ENCODE measurements around the gene MAN2C1. TPM values are rescaled to one million over a fixed set of nuclear protein-coding genes. Genes with fewer than 3 reads are reported as not detected.

The MAN2C1 gene
- total RNA-seq, 1 donor from 2014 or later: 200 TPM

DNA sequence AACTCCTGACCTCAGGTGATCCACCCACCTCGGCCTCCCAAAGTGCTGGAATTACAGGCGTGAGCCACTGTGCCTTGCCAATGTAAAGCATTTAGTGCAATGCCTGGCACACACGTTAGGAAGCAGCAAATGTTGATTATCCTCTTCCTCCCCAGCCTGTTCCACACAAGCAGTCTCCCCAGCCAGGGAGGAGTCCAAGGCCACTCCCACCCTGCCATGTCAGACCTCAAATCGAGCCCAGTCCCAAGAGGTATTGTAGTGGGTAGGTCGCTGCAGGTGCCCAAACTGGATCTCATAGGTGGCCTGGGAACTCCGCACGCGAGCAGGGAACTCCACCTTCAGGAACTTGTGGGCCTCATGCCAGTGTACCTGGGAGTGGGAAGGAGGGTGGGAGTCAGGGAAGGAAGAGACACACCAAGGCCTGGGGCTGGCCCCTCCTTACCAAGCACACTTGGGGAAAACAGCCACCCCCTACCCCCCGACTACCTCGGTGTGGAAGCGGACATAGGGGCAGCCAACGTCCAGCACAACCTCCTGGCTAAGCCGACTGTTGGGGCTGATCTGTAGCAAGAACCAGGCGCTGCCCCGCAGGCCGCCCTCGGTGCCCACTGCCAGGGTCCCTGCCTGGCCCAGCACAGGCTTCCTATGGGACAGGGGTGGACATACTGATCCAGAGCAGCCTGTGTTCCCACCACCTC is 10.3 kb downstream of the MAN2C1 start:
- H3K27ac Mint-ChIP-seq: no peak overlapping the region
- H3K36me3 Mint-ChIP-seq (ENCODE audit: insufficient read depth): peaks cover 1% of the 10 kb centered on the region
- no peak for TF ChIP-seq CTCF (IDR thresholded peaks at IDR 0.05; ENCODE audit: unreplicated experiment)
- no peaks in the 10 kb centered on the region for H3K4me1 Mint-ChIP-seq (ENCODE audit: low read depth)
- no peaks in the 10 kb centered on the region for H3K9me3 Mint-ChIP-seq (ENCODE audit: low read depth)
- H3K27me3 Mint-ChIP-seq: no peaks in the 10 kb centered on the region
- no peak overlapping the region for H3K4me3 Mint-ChIP-seq (ENCODE audit: low read depth)
- no peak for DNase-seq (ENCODE audit: low spot score, unreplicated experiment)

DNA sequence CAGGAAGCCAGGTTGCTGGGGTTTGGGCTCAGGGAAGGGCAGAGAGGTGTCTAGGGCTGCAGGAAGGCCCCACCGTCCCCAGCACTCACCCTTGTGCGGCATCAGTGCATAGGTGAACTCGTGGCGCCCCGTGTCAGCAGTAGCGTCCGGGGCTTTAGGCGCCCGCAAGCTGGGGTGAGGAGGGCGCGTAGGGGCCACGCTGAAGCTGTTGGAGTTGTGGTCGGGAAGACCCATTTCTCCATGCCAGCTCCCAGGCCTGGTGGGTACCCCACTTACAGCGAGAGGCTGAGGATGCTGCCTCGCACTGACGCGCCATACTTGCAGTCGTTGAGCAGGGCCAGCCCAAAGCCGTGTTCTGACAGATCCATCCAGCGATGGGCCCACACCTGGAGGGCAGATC is 11.9 kb downstream of the MAN2C1 start:
- H3K36me3 Mint-ChIP-seq (ENCODE audit: insufficient read depth): peaks cover 1% of the 10 kb centered on the region
- no peak overlapping the region for H3K4me3 Mint-ChIP-seq (ENCODE audit: low read depth)
- no peaks in the 10 kb centered on the region for H3K9me3 Mint-ChIP-seq (ENCODE audit: low read depth)
- H3K27me3 Mint-ChIP-seq: no peaks in the 10 kb centered on the region
- H3K27ac Mint-ChIP-seq: no peak overlapping the region
- no peak for TF ChIP-seq CTCF (IDR thresholded peaks at IDR 0.05; ENCODE audit: unreplicated experiment)
- no peaks in the 10 kb centered on the region for H3K4me1 Mint-ChIP-seq (ENCODE audit: low read depth)
- no peak for DNase-seq (ENCODE audit: low spot score, unreplicated experiment)

GRCh38 chr15:75356006-75356405 is 12.4 kb downstream of the MAN2C1 start:
- H3K27ac Mint-ChIP-seq: no peak overlapping the region
- no peaks in the 10 kb centered on the region for H3K9me3 Mint-ChIP-seq (ENCODE audit: low read depth)
- no peak for DNase-seq (ENCODE audit: low spot score, unreplicated experiment)
- no peak for TF ChIP-seq CTCF (IDR thresholded peaks at IDR 0.05; ENCODE audit: unreplicated experiment)
- H3K27me3 Mint-ChIP-seq: no peaks in the 10 kb centered on the region
- H3K4me1 Mint-ChIP-seq (ENCODE audit: low read depth): no peaks in the 10 kb centered on the region
- peaks cover 1% of the 10 kb centered on the region for H3K36me3 Mint-ChIP-seq (ENCODE audit: insufficient read depth)
- H3K4me3 Mint-ChIP-seq (ENCODE audit: low read depth): no peak overlapping the region

DNA sequence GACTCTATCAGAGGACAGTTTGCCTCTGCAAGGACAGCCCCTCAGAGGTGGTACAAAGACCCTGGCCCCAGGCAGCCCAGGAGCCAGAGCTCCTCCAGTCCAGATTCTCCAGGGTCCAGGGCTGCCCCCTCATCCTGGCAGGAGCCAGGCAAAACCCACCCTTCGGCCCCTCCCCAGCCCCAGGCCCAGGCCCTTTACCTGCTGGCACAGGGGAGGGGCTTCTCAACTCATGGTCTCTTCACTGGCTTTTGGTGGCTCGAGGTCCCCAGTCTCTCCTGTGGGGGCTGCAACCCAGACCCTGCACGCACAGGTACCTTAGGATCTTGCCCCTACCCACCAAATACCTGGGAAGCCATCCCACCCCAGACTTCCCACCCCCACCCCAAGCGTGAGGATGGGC is 13.0 kb downstream of the MAN2C1 start:
- H3K4me1 Mint-ChIP-seq (ENCODE audit: low read depth): no peaks in the 10 kb centered on the region
- H3K9me3 Mint-ChIP-seq (ENCODE audit: low read depth): no peaks in the 10 kb centered on the region
- no peaks in the 10 kb centered on the region for H3K27me3 Mint-ChIP-seq
- no peak overlapping the region for H3K27ac Mint-ChIP-seq
- no peak for DNase-seq (ENCODE audit: low spot score, unreplicated experiment)
- peaks cover 1% of the 10 kb centered on the region for H3K36me3 Mint-ChIP-seq (ENCODE audit: insufficient read depth)
- H3K4me3 Mint-ChIP-seq (ENCODE audit: low read depth): no peak overlapping the region
- TF ChIP-seq CTCF (IDR thresholded peaks at IDR 0.05; ENCODE audit: unreplicated experiment): no peak

GRCh38 chr15:75354454-75354853 is 14.0 kb downstream of the MAN2C1 start:
- peaks cover 1% of the 10 kb centered on the region for H3K36me3 Mint-ChIP-seq (ENCODE audit: insufficient read depth)
- H3K27me3 Mint-ChIP-seq: no peaks in the 10 kb centered on the region
- TF ChIP-seq CTCF (IDR thresholded peaks at IDR 0.05; ENCODE audit: unreplicated experiment): no peak
- no peaks in the 10 kb centered on the region for H3K4me1 Mint-ChIP-seq (ENCODE audit: low read depth)
- no peak overlapping the region for H3K27ac Mint-ChIP-seq
- H3K4me3 Mint-ChIP-seq (ENCODE audit: low read depth): no peak overlapping the region
- no peaks in the 10 kb centered on the region for H3K9me3 Mint-ChIP-seq (ENCODE audit: low read depth)
- DNase-seq (ENCODE audit: low spot score, unreplicated experiment): no peak
